HG03378 (cell line): ENCODE data around the gene ATAD3C.
"Not testable (repeated sequence)": the region's sequence is repeated elsewhere in the genome, so short reads cannot be mapped to it uniquely, and the experiment has no call there.

Experiments used
- ATAC-seq: cut with Tn5 transposase; IDR thresholded peaks from one replicate; pipeline ENCODE4 v1.9.1; 2021; ENCODE audit warnings: mild to moderate bottlenecking, moderate library complexity; ENCODE audit not compliant: unreplicated experiment

Gene ATAD3C

DNA sequence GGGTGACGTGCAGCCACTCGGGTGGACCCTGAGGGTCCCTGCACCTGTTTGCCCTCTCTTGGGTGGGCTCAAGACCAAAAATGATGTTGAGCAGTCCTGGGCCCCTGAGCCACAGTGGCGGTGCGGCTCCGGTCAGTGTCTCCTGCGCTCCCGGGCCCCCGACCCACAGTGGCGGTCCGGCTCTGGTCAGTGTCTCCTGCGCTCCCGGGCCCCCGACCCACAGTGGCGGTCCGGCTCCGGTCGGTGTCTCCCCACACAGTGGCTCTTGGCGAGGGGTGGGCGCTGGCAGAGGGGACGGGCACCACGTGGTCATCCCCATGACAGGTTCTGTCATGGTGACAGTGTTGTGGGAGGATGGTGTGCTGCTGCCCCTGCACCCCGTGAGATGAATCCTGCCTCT lies 44.8 kb downstream of the ATAD3C start:
- not testable (repeated sequence) for ATAC-seq

DNA sequence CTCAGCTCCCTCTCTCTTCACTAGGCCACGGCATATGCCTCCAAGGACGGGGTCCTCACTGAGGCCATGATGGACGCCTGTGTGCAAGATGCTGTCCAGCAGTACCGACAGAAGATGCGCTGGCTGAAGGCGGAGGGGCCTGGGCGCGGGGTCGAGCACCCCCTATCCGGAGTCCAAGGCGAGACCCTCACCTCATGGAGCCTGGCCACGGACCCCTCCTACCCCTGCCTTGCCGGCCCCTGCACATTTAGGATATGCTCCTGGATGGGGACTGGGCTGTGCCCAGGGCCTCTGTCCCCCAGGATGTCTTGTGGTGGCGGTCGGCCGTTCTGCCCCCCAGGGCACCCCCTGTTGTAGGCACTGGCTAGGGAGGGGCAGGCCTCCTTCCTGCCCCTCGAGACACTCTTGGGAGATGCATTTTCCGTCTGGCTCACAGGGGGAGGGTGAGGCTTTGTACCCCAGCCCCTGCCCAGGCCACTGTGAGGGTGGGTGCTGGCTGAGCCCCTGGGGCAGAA lies 46.0 kb downstream of the ATAD3C start:
- ATAC-seq: not testable (repeated sequence)

- ATAC-seq: not testable (repeated sequence)
Measured at GRCh38 chr1:1504777-1505365, 55.4 kb downstream of the ATAD3C start.

DNA sequence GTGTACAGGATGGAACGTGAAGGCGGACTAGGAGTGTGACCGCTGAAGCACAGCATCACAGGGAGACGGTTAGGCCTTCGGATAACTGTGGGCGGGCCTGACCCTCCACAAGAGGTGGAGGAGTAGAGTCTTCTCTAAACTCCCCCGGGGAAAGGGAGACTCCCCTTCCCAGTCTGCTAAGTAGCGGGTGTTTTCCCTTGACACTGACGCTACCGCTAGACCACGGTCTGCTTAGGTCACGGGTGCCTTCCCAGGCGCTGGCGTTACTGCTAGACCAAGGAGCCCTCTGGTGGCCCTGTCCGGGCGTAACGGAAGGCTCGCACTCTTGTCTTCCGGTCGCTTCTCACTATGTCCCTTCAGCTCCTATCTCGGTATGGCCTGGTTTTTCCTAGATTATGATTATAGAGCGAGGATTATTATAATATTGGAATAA lies 55.9 kb downstream of the ATAD3C start:
- ATAC-seq: not testable (repeated sequence)

DNA sequence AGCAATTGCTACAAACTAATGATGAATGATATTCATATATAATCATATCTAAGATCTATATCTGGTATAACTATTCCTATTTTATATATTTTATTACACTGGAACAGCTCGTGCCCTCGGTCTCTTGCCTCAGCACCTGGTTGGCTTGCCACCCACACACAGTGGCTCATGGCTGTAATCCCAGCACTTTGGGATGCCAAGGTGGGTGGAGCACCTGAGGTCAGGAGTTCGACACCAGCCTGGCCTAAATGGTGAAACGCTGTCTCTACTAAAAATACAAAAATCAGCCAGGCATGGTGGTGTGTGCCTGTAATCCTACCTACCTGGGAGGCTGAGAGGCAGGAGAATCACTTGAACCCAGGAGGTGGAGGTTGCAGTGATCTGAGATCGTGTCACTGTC lies 56.3 kb downstream of the ATAD3C start:
- not testable (repeated sequence) for ATAC-seq

GRCh38 chr1:1507305-1507704 lies 57.8 kb downstream of the ATAD3C start:
- ATAC-seq: no peak

GRCh38 chr1:1508775-1509464 lies 59.4 kb downstream of the ATAD3C start:
- not testable (repeated sequence) for ATAC-seq

DNA sequence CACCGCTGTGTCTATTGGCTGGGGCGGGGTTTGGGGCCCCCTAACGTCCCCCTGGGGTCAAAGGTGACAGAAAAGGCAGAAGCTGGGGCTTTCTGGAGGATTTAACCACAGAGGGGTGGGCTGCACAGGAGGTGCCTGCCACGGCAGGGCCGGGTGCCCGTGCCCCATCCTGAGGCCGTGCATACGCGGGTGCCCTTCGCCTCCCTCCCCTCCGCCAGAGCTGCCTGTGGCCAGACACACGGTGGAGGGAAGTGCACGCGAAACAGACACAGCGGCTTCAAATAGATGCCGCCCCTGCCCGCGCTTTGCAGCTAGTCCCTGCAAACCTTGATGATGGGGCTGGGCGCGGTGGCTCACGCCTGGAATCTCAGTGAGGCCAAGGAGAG lies 60.0 kb downstream of the ATAD3C start:
- not testable (repeated sequence) for ATAC-seq

- ATAC-seq: no peak
Measured at GRCh38 chr1:1510912-1511532, 61.5 kb downstream of the ATAD3C start.

DNA sequence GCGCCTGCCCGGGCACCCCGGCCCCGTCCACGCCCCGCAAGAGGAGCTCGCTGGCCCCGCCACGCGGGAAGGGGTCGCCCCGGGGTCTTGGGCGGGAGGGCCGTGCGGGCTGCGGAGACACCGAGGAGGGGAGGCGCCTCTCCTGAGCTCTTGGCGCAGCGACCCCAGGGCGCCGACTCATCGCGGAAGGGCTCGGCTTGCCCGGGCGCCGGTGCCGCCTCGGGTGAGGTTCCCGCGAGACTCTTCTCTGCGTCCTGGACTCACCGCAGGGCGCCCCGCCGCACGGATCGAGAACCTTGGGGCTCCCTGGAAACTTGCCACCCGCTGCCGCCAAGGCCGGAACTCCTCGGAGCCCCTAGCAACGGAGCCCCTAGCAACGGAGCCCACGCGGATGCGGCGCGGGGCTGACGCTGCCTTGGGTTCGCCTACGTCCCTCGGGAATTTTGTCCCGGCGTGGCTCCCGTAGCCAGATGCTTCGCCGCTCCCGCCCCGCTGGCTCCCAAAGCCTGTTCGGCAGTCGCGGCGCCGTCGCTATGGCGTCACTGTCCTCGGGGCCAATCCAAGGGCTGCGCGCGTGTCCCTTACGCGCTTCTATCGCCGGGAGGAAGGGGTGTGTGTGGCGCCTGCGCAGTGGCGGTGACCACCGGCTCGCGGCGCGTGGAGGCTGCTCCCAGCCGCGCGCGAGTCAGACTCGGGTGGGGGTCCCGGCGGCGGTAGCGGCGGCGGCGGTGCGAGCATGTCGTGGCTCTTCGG lies 62.2 kb downstream of the ATAD3C start, which contains the start of gene ATAD3A:
TSS of gene ATAD3A (plus strand) at position 630 of the 753 bp plus-strand sequence. CDS start at position 737, 107 bp downstream.
- peak; percentile 68 for ATAC-seq

DNA sequence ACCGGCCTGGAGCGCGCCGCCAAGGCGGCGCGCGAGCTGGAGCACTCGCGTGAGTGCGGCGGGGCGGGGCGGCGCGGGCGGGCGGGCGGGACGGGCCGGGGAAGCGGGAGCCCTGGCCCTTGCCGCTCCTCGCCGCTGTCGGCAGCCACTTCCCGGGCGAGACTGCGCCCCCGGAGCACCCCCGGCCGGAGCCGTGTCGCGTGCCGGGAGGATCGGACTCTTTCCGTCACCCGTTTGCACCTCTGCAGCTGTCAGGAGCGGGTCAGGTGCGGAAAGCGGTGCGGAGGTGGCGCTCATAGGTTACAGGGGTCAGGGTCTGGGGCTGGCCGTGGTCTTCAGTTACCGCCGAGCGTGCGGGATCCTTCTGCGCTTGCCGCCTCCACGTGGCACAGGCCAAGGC lies 62.9 kb downstream of the ATAD3C start:
- ATAC-seq: not testable (repeated sequence)

- not testable (repeated sequence) for ATAC-seq
Measured at GRCh38 chr1:1513675-1514074, 64.2 kb downstream of the ATAD3C start.

DNA sequence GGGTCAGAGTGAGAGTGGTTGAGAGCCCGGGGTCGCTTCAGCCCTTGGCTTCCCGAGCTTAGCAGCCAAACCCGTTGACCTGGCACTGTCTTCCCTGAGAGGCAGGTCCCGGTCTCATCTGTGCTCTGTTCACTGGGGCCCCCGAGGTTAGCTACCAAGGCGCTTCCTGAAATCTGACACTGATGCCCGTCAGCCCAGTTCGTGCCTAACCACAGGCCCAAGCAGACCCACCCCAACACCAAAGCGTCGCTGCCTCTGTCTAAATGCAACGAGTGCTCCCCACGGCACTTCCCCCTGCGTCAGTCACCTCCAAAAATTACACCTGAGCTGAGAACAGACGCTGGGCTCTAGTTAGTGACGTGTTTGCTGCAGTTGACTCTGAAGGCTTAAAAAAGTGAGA lies 64.9 kb downstream of the ATAD3C start:
- ATAC-seq: not testable (repeated sequence)

DNA sequence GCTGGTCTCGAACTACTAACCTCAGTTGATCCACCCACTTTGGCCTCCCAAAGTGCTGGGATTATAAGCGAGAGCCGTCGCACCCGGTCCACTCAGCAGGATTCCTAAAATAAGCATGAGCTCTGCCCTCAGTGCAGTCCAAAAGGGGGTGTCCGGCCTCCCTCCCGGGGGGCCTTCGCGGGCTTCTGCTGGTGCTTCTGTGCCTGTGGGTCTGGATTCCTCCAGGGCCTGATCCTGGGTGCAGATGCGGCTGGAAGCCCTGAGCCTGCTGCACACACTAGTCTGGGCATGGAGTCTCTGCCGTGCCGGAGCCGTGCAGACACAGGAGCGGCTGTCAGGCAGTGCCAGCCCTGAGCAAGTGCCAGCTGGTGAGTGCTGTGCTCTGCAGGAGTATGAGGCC lies 67.4 kb downstream of the ATAD3C start:
- ATAC-seq: not testable (repeated sequence)

GRCh38 chr1:1517973-1518620 lies 68.6 kb downstream of the ATAD3C start:
- no peak for ATAC-seq

DNA sequence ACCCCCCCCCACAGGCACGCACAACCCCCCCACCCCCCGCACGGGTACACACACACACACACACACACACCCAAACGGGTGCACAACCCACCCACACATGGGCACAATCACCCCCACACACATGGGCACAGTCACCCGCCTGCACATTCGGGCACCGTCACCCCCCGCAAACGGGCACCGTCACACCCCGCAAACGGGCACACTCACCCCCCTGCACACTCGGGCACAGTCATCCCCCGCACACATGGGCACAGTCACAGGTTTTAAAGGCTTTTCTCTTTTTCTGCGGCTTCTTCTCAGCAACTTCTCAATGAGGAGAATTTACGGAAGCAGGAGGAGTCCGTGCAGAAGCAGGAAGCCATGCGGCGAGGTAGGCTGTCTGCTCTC lies 69.1 kb downstream of the ATAD3C start:
- not testable (repeated sequence) for ATAC-seq
